Measurements from ENCODE around the gene CHP1. TPM values are rescaled to one million over a fixed set of nuclear protein-coding genes. Genes with fewer than 3 reads are reported as not detected.
A peak's percentile ranks its signal among the peaks of the same experiment; 100 is the strongest.

Gene CHP1
- total and polyA plus RNA-seq, 9 of the 15 experiments (the other 6 are each of a cell fraction or from before 2014, with no cell fraction given), result 31.7 to 83.4 (median 67.6) TPM

DNA sequence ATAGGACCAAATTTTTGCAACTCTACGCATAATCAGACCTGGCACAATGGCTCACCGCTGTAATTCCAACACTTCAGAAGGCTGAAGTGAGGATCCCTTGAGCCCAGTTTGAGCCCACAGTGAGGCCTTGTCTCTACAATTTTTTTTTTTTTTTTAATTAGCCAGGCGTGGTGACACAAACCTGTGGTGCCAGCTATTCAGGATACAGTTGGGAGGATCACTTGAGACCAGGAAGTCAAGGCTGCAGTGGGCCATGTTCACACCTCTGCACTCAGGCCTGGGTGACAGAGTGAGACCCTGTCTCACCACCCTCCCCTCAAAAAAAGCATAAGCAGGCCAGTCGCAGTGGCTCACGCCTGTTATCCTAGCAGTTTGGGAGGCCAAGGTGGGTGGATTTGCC, 76.6 kb downstream of the CHP1 start:
- no peak for TF ChIP-seq SIN3B (IDR thresholded peaks at IDR 0.05; ENCODE audit: low read depth)
- TF ChIP-seq, protein P1, sequence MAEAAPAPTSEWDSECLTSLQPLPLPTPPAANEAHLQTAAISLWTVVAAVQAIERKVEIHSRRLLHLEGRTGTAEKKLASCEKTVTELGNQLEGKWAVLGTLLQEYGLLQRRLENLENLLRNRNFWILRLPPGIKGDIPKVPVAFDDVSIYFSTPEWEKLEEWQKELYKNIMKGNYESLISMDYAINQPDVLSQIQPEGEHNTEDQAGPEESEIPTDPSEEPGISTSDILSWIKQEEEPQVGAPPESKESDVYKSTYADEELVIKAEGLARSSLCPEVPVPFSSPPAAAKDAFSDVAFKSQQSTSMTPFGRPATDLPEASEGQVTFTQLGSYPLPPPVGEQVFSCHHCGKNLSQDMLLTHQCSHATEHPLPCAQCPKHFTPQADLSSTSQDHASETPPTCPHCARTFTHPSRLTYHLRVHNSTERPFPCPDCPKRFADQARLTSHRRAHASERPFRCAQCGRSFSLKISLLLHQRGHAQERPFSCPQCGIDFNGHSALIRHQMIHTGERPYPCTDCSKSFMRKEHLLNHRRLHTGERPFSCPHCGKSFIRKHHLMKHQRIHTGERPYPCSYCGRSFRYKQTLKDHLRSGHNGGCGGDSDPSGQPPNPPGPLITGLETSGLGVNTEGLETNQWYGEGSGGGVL (CRISPR knock-in tag; IDR thresholded peaks at IDR 0.05), result no peak
- ChIA-PET CTCF (ENCODE audit: low intra/inter-chr PET ratio) (no interaction called here), POLR2A (interaction anchor here (1.9 kb wide), 2 partner anchors 11 to 25 kb away, joined by 5 to 7 read pairs; partner anchors contain the start of genes NUSAP1 and OIP5)
- WGBS (ENCODE audit: insufficient coverage, low coverage, missing lambda C conversion rate), result 93% methylated on average over 5 of the region's 5 CpGs
- Histone ChIP-seq H4K20me1 (replicated peaks; ENCODE audit: control insufficient read depth, insufficient read depth, low read length) (no peaks in the 10 kb centered on the region), H3K79me2 (ENCODE audit: control insufficient read depth, insufficient read depth, low read length) (no peaks in the 10 kb centered on the region), H2AFZ (ENCODE audit: low read depth, low read length) (no peak overlapping the region), H3K4me1 (replicated peaks in 1 of 2; ENCODE audit: control insufficient read depth in 2 of 2, insufficient read depth in 2 of 2, low read length in 2 of 2) (no peaks in the 10 kb centered on the region), H3K4me2 (ENCODE audit: insufficient read depth, low read length) (no peak overlapping the region), H3K4me3 (no peak overlapping the region), H3K9me1 (ENCODE audit: control insufficient read depth, insufficient read depth, low read length) (no peaks in the 10 kb centered on the region), H3K9ac (ENCODE audit: insufficient read depth in 1 of 2, low read depth in 2 of 2, low read length in 2 of 2) (no peak overlapping the region), H3K27me3 (ENCODE audit: control insufficient read depth in 2 of 2, insufficient read depth in 2 of 2, low read length in 2 of 2) (no peaks in the 10 kb centered on the region), H3K9me3 (replicated peaks; ENCODE audit: control insufficient read depth, insufficient read depth, low read depth, low read length) (no peaks in the 10 kb centered on the region), H3K27ac (ENCODE audit: extremely low read depth, low read depth, low read length) (no peak overlapping the region), H3K36me3 (ENCODE audit: control insufficient read depth, insufficient read depth, low read length) (peaks cover 54% of the 10 kb centered on the region; the same call in 2 of the 3 replicates)
- in situ Hi-C loops (cut with MboI) (no loop called here), intact Hi-C loops (cut with micrococcal nuclease) (no loop called here)
- DNase-seq (ENCODE audit: extremely low read depth in 1 of 4, low spot score in 3 of 4), result no peak
- BruUV-seq (replicated peaks), result no TSS peak
- FAIRE-seq, result no peak
- no peak for ATAC-seq

DNA sequence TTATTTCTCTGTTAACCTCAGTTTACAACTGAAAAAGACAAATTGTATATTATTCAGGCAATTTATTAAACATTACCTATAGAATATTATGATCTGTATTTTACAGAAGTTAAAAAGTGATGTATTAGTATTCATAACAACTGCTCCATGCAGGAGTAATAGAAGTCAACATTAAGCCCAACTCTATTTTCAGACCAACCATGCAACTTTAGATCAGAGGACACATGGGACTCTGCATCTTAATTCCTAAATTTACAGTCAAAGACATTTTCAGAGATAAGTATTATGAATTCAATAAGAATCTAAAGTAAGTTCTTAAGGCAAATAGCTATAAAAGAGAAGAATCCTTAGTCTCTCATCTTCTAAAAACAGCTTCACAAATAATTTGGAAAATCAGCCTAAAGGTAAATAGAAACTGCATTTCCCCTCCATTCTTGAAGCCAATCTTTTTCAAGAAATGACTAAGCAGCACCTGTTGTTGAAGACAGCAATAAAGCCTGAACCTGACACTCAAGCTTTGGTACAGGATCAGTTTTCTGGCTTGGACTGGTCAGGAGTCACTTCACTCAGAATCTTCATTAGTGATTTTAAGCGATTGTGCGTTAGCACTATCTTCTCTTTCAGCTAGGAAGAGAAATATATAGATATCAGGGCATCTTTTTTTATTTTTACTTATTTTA, 78.3 kb downstream of the CHP1 start:
- Histone ChIP-seq H3K4me2 (ENCODE audit: insufficient read depth, low read length) (no peak overlapping the region), H3K9me3 (replicated peaks; ENCODE audit: control insufficient read depth, insufficient read depth, low read depth, low read length) (no peaks in the 10 kb centered on the region), H2AFZ (ENCODE audit: low read depth, low read length) (no peak overlapping the region), H3K9ac (ENCODE audit: insufficient read depth in 1 of 2, low read depth in 2 of 2, low read length in 2 of 2) (no peak overlapping the region), H3K79me2 (ENCODE audit: control insufficient read depth, insufficient read depth, low read length) (no peaks in the 10 kb centered on the region), H3K27me3 (ENCODE audit: control insufficient read depth in 2 of 2, insufficient read depth in 2 of 2, low read length in 2 of 2) (no peaks in the 10 kb centered on the region), H3K36me3 (ENCODE audit: control insufficient read depth, insufficient read depth, low read length) (peaks cover 56% of the 10 kb centered on the region), H3K9me1 (ENCODE audit: control insufficient read depth, insufficient read depth, low read length) (no peaks in the 10 kb centered on the region), H3K27ac (ENCODE audit: extremely low read depth, low read depth, low read length) (no peak overlapping the region), H4K20me1 (replicated peaks; ENCODE audit: control insufficient read depth, insufficient read depth, low read length) (no peaks in the 10 kb centered on the region), H3K4me3 (no peak overlapping the region), H3K4me1 (replicated peaks in 1 of 2; ENCODE audit: control insufficient read depth in 2 of 2, insufficient read depth in 2 of 2, low read length in 2 of 2) (no peaks in the 10 kb centered on the region)
- POLR2A ChIA-PET, result interaction anchor here (0.7 to 2.4 kb wide), 8 partner anchors 8 to 23 kb away, joined by 3 to 7 read pairs (median 4); partner anchors contain the start of genes NUSAP1 and OIP5
- WGBS (ENCODE audit: insufficient coverage, low coverage, missing lambda C conversion rate), result 89% methylated on average over 2 of the region's 2 CpGs
- in situ Hi-C loops (cut with MboI) (no loop called here), intact Hi-C loops (cut with micrococcal nuclease) (no loop called here)
- peak; percentile 78 for FAIRE-seq
- DNase-seq (ENCODE audit: extremely low read depth in 1 of 4, low spot score in 3 of 4), result no peak
- TF ChIP-seq, protein P2, sequence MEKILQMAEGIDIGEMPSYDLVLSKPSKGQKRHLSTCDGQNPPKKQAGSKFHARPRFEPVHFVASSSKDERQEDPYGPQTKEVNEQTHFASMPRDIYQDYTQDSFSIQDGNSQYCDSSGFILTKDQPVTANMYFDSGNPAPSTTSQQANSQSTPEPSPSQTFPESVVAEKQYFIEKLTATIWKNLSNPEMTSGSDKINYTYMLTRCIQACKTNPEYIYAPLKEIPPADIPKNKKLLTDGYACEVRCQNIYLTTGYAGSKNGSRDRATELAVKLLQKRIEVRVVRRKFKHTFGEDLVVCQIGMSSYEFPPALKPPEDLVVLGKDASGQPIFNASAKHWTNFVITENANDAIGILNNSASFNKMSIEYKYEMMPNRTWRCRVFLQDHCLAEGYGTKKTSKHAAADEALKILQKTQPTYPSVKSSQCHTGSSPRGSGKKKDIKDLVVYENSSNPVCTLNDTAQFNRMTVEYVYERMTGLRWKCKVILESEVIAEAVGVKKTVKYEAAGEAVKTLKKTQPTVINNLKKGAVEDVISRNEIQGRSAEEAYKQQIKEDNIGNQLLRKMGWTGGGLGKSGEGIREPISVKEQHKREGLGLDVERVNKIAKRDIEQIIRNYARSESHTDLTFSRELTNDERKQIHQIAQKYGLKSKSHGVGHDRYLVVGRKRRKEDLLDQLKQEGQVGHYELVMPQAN (IDR thresholded peaks at IDR 0.05; ENCODE audit: borderline replicate concordance), result no peak
- no peak for TF ChIP-seq ZFX (CRISPR knock-in tag; IDR thresholded peaks at IDR 0.05)
- TF ChIP-seq KLF16 (IDR thresholded peaks at IDR 0.05), result no peak
- no peak for TF ChIP-seq POLR2A (conservative IDR thresholded peaks at IDR 0.05)
- CTCF ChIA-PET (ENCODE audit: low intra/inter-chr PET ratio), result no interaction called here
- BruUV-seq (replicated peaks), result no TSS peak
- no peak for ATAC-seq

Measured in K562 (cell line).